ENCODE measurements around the gene KCNQ1OT1.

Gene KCNQ1OT1

GRCh38 chr11:2687782-2688191, 12.0 kb downstream of the KCNQ1OT1 start:
- no peak for DNase-seq (ENCODE audit: low read depth)
- H3K4me3 ChIP-seq (ENCODE audit: low read depth, low read length) = no peak overlapping the region
- in situ Hi-C loops (cut with HindIII; ENCODE audit: low sequenced_read_pairs) = no loop called here
- no peak for TF ChIP-seq CTCF (IDR thresholded peaks at IDR 0.05; ENCODE audit: low read depth, low read length, missing control alignments)

- in situ Hi-C loops (cut with HindIII; ENCODE audit: low sequenced_read_pairs) = no loop called here
Observed at GRCh38 chr11:2687223-2687530, 12.6 kb downstream of the KCNQ1OT1 start.

GRCh38 chr11:2686360-2687222, 13.2 kb downstream of the KCNQ1OT1 start:
- in situ Hi-C loops (cut with HindIII; ENCODE audit: low sequenced_read_pairs) = no loop called here
- TF ChIP-seq CTCF (IDR thresholded peaks at IDR 0.05; ENCODE audit: low read depth, low read length, missing control alignments) = no peak
- no peak for DNase-seq (ENCODE audit: low read depth)
- no peak overlapping the region for H3K4me3 ChIP-seq (ENCODE audit: low read depth, low read length)

More at GRCh38 chr11:2687223-2687530, 12.6 kb downstream of the KCNQ1OT1 start:
- no peak for TF ChIP-seq CTCF (IDR thresholded peaks at IDR 0.05; ENCODE audit: low read depth, low read length, missing control alignments)
- H3K4me3 ChIP-seq (ENCODE audit: low read depth, low read length) = no peak overlapping the region
- DNase-seq (ENCODE audit: low read depth) = no peak

GRCh38 chr11:2685566-2686359, 14.0 kb downstream of the KCNQ1OT1 start:
- no peak overlapping the region for H3K4me3 ChIP-seq (ENCODE audit: low read depth, low read length)
- DNase-seq (ENCODE audit: low read depth) = no peak
- in situ Hi-C loops (cut with HindIII; ENCODE audit: low sequenced_read_pairs) = no loop called here
- TF ChIP-seq CTCF (IDR thresholded peaks at IDR 0.05; ENCODE audit: low read depth, low read length, missing control alignments) = no peak

GRCh38 chr11:2685051-2685450, 14.7 kb downstream of the KCNQ1OT1 start:
- no peak overlapping the region for H3K4me3 ChIP-seq (ENCODE audit: low read depth, low read length)
- TF ChIP-seq CTCF (IDR thresholded peaks at IDR 0.05; ENCODE audit: low read depth, low read length, missing control alignments) = no peak
- in situ Hi-C loops (cut with HindIII; ENCODE audit: low sequenced_read_pairs) = no loop called here
- no peak for DNase-seq (ENCODE audit: low read depth)

- no peak for TF ChIP-seq CTCF (IDR thresholded peaks at IDR 0.05; ENCODE audit: low read depth, low read length, missing control alignments)
Observed at GRCh38 chr11:2684581-2684980, 15.2 kb downstream of the KCNQ1OT1 start.

More at GRCh38 chr11:2684581-2684980, 15.2 kb downstream of the KCNQ1OT1 start:
- in situ Hi-C loops (cut with HindIII; ENCODE audit: low sequenced_read_pairs) = no loop called here
- H3K4me3 ChIP-seq (ENCODE audit: low read depth, low read length) = no peak overlapping the region
- no peak for DNase-seq (ENCODE audit: low read depth)
